Measurements from ENCODE around the gene CASQ1.

DNA sequence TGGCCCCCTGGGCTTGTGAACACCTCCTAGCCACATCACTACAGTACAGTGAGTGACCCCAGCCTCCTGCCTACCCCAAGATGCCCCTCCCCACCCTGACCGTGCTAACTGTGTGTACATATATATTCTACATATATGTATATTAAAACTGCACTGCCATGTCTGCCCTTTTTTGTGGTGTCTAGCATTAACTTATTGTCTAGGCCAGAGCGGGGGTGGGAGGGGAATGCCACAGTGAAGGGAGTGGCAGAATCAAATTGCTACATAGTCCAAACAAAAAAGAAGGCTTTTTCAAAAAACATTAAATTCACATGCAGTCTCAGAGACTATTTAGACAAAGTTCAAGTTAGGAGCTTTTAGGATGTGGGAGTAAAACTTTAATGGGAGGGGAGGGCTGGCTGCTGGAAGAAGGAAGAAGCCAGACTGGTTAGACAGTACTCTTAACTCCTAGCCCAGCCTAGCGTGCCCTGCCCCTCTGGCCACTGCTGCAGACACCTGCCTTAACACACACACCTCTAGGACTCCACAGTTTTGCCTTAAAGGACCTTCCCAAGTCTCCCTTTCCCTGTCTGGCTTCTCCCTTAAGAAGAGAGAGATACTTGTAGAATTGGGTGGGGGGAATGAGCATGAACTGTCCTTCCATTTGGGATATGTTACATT is 24.2 kb downstream of the CASQ1 start:
- no peak for TF ChIP-seq L3MBTL2 (conservative IDR thresholded peaks at IDR 0.05)
- TF ChIP-seq FOXM1 (IDR thresholded peaks at IDR 0.05; ENCODE audit: borderline replicate concordance) = no peak
- TF ChIP-seq ELF4 (IDR thresholded peaks at IDR 0.05) = no peak
- no peak for TF ChIP-seq FOXK2 (IDR thresholded peaks at IDR 0.05)
- TF ChIP-seq TARDBP (IDR thresholded peaks at IDR 0.05) = no peak
- no peak for TF ChIP-seq ZNF384 (IDR thresholded peaks at IDR 0.05)

Measured in HEK293T (cell line).